ENCODE results near the gene PXDC1. TPM values are rescaled to one million over a fixed set of nuclear protein-coding genes. Genes with fewer than 3 reads are reported as not detected.

PXDC1 gene
- total RNA-seq, 2 experiments from 2014 or later = 0.29 to 0.36 TPM

- CTCF ChIA-PET = interaction anchor here (0.7 to 8.4 kb wide), 12 partner anchors 11 to 273 kb away, joined by 3 to 62 read pairs (median 3); partner anchors contain the start of gene FAM50B
Observed at GRCh38 chr6:3748208-3749066, 3.1 kb downstream of the PXDC1 start.

GRCh38 chr6:3747100-3747737 is 4.3 kb downstream of the PXDC1 start:
- no peak overlapping the region for H3K4me3 Mint-ChIP-seq
- H3K27ac Mint-ChIP-seq = no peak overlapping the region
- peaks cover 16% of the 10 kb centered on the region for H3K27me3 Mint-ChIP-seq
- no peaks in the 10 kb centered on the region for H3K36me3 Mint-ChIP-seq (ENCODE audit: low read depth)
- DNase-seq (no peak), ATAC-seq (no peak)
- ChIA-PET POLR2A (no interaction called here), CTCF (interaction anchor here (2.1 to 8.4 kb wide), 2 partner anchors 186 to 231 kb away, joined by 10 to 62 read pairs; no protein-coding TSS in a partner anchor)
- no peaks in the 10 kb centered on the region for H3K9me3 Mint-ChIP-seq
- no peak for TF ChIP-seq CTCF (IDR thresholded peaks at IDR 0.05)
- H3K4me1 Mint-ChIP-seq (ENCODE audit: low read depth) = peaks cover 5% of the 10 kb centered on the region
- intact Hi-C loops (cut with micrococcal nuclease) = no loop called here

More at GRCh38 chr6:3748208-3749066, 3.1 kb downstream of the PXDC1 start:
- DNase-seq (peak; percentile 56), ATAC-seq (peak; percentile 63)
- peak; percentile 42 for TF ChIP-seq CTCF (IDR thresholded peaks at IDR 0.05)
- Mint-ChIP-seq H3K4me1 (ENCODE audit: low read depth) (no peaks in the 10 kb centered on the region), H3K27ac (no peak overlapping the region), H3K9me3 (no peaks in the 10 kb centered on the region), H3K27me3 (peaks cover 25% of the 10 kb centered on the region), H3K36me3 (ENCODE audit: low read depth) (no peaks in the 10 kb centered on the region), H3K4me3 (no peak overlapping the region)
- POLR2A ChIA-PET = no interaction called here
- intact Hi-C loops (cut with micrococcal nuclease) = no loop called here

GRCh38 chr6:3746696-3747095 is 4.8 kb downstream of the PXDC1 start:
- ATAC-seq (no peak), DNase-seq (no peak)
- ChIA-PET CTCF (interaction anchor here (1.0 to 8.4 kb wide), 7 partner anchors 9 to 409 kb away, joined by 3 to 62 read pairs (median 9); partner anchors contain the start of gene FAM50B), POLR2A (no interaction called here)
- no peak overlapping the region for H3K4me3 Mint-ChIP-seq
- H3K27ac Mint-ChIP-seq = no peak overlapping the region
- intact Hi-C loops (cut with micrococcal nuclease) = no loop called here
- H3K9me3 Mint-ChIP-seq = no peaks in the 10 kb centered on the region
- H3K4me1 Mint-ChIP-seq (ENCODE audit: low read depth) = peaks cover 7% of the 10 kb centered on the region
- TF ChIP-seq CTCF (IDR thresholded peaks at IDR 0.05) = no peak
- no peaks in the 10 kb centered on the region for H3K36me3 Mint-ChIP-seq (ENCODE audit: low read depth)
- peaks cover 16% of the 10 kb centered on the region for H3K27me3 Mint-ChIP-seq

GRCh38 chr6:3746119-3746691 is 5.3 kb downstream of the PXDC1 start:
- H3K4me1 Mint-ChIP-seq (ENCODE audit: low read depth) = peaks cover 7% of the 10 kb centered on the region
- no peak for DNase-seq
- ATAC-seq = no peak
- no peak overlapping the region for H3K4me3 Mint-ChIP-seq
- intact Hi-C loops (cut with micrococcal nuclease) = no loop called here
- H3K36me3 Mint-ChIP-seq (ENCODE audit: low read depth) = no peaks in the 10 kb centered on the region
- no peak overlapping the region for H3K27ac Mint-ChIP-seq
- no peaks in the 10 kb centered on the region for H3K9me3 Mint-ChIP-seq
- TF ChIP-seq CTCF (IDR thresholded peaks at IDR 0.05) = no peak
- H3K27me3 Mint-ChIP-seq = peaks cover 19% of the 10 kb centered on the region
- ChIA-PET CTCF (interaction anchor here (1.0 to 8.4 kb wide), 8 partner anchors 10 to 410 kb away, joined by 3 to 62 read pairs (median 9); partner anchors contain the start of gene FAM50B), POLR2A (interaction anchor here (1.1 kb wide), 2 partner anchors 9 to 460 kb away, joined by 3 to 4 read pairs; no protein-coding TSS in a partner anchor)
